ENCODE measurements around the gene CHRNE.

GRCh38 chr17:4849011-4849536 lies 53.8 kb downstream of the CHRNE start:
- TF ChIP-seq POLR2A (IDR thresholded peaks at IDR 0.05) = no peak
- no peak for TF ChIP-seq CTCF (IDR thresholded peaks at IDR 0.05)

Data from lower leg skin (tissue), 3 donors.